ENCODE measurements around the gene SSH2.
"Not testable (repeated sequence)": the region's sequence is repeated elsewhere in the genome, so short reads cannot be mapped to it uniquely, and the experiment has no call there.

The SSH2 gene

DNA sequence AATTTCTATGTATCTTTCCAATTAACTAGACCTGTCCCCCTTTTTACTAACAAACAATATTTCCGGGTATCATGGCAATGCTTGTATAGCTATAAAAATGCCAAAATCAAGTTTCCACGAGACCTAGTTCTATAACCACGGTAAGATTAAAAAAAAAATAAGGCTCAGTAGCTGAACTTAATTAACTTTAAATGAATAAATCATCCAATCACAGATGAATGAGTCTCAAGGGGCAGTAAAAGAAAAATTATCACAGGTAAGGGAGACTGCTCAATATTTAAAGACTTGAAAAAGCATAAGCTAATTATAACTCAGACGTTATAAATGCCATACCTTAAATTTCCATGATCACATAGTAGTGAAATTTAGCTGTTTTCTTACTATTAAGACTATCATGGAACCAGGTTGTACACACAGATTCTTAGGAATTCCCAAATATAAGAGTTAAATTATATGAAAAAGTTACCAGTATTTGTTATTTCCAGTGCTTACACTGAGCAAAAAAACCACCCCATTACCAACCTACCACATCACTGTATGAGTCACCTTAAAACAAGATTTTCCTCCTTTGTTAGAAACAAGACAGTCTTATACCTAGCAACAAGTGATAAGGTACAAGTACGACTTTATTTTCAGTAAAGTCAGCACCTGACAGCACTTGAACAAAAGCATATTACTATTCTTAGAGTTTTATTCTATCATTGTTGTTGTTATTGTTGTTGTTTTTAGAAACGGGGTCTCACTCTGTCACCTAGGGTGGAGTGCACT lies 20.6 kb downstream of the SSH2 start:
- no peak for DNase-seq (ENCODE audit: low spot score)
- TF ChIP-seq, protein P1, sequence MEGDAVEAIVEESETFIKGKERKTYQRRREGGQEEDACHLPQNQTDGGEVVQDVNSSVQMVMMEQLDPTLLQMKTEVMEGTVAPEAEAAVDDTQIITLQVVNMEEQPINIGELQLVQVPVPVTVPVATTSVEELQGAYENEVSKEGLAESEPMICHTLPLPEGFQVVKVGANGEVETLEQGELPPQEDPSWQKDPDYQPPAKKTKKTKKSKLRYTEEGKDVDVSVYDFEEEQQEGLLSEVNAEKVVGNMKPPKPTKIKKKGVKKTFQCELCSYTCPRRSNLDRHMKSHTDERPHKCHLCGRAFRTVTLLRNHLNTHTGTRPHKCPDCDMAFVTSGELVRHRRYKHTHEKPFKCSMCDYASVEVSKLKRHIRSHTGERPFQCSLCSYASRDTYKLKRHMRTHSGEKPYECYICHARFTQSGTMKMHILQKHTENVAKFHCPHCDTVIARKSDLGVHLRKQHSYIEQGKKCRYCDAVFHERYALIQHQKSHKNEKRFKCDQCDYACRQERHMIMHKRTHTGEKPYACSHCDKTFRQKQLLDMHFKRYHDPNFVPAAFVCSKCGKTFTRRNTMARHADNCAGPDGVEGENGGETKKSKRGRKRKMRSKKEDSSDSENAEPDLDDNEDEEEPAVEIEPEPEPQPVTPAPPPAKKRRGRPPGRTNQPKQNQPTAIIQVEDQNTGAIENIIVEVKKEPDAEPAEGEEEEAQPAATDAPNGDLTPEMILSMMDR (IDR thresholded peaks at IDR 0.05; ENCODE audit: extremely low read depth, missing control alignments): no peak

DNA sequence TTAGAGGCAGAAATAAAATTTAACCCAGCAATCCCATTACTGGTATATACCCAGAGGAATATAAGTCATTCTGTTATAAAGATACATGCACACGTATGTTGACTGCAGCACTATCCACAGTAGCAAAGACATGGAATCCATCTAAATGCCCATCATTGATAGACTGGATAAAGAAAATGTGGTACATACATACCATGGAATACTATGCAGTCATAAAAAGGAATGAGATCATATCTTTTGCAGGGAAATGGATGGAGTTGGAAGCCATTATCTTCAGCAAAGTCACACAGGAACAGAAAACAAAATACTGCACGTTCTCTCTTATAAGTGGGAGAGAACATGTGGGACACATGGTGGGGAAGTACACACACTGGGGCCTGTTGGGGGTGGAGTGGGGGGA lies 23.1 kb downstream of the SSH2 start:
- TF ChIP-seq, protein P1 (IDR thresholded peaks at IDR 0.05; ENCODE audit: extremely low read depth, missing control alignments): no peak
- no peak for DNase-seq (ENCODE audit: low spot score)

DNA sequence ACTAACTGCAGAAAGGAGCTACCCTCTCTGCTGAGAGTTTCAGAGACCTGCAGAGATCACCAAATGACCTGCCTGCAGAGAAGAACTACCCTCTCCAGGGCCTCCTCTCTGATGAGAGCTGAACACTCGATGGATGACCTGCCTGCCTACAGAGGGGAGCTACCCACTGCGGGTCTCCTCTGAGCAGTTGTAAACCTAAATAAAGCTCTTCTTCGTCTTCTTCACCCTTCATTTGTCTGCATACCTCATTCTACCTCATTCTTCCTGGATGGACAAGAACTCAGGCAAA lies 24.2 kb downstream of the SSH2 start:
- no peak for DNase-seq (ENCODE audit: low spot score)
- TF ChIP-seq, protein P1 (IDR thresholded peaks at IDR 0.05; ENCODE audit: extremely low read depth, missing control alignments): no peak

DNA sequence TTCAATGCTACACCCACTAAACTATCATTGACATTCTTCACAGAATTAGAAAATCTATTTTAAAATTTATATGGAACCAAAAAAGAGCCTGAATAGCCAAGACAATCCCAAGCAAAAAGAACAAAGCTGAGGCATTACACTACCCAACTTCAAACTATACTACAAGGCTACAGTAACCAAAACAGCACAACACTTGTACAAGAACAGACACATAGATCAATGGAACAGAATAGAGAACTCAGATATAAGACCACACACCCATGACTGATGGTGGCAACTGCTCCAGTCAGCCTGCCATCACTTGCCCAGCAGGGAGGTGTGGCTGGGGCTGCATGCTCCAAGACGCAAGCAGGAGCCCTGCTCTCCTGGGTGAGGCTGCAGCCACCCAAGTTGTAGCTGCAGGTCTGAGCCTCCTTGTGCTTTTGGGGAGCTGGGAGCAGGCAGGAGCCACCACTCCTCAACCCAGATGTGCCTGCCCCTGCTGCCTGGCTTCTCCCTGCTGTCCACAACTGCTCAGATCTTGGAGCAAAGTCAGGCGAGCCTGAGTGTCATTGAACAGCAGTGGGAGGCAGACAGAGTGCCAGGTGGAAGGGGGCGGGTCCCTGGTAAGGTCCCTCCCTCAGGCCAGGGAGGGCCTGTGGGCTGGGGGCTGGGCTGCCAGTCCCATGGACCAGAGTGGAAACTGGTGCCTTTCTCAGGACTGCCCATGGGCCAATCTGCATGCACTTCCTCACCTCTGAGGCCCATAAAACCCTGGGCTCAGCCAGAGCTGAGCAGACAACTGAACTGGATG lies 24.7 kb downstream of the SSH2 start:
- TF ChIP-seq, protein P1 (IDR thresholded peaks at IDR 0.05; ENCODE audit: extremely low read depth, missing control alignments): no peak
- DNase-seq (ENCODE audit: low spot score): no peak

DNA sequence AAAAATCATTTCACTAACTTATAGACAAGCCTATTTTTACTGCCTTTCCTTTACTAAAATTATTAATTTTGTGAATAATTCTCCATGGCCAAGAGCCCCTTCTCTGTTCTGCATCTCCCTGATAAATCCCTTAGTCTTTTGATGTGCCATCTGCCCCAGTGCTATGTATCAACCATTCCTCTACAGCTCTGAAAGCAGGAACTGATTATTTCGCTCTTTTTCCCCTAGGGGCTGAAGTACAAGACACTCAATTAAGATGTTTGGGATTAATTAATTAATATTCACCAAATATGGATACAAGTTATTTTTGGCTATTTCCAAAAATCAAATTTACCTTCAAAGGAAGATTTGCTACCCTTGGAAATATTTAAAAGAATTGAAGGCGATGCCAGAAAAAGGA lies 26.6 kb downstream of the SSH2 start:
- DNase-seq (ENCODE audit: low spot score): no peak
- TF ChIP-seq, protein P1 (IDR thresholded peaks at IDR 0.05; ENCODE audit: extremely low read depth, missing control alignments): no peak

DNA sequence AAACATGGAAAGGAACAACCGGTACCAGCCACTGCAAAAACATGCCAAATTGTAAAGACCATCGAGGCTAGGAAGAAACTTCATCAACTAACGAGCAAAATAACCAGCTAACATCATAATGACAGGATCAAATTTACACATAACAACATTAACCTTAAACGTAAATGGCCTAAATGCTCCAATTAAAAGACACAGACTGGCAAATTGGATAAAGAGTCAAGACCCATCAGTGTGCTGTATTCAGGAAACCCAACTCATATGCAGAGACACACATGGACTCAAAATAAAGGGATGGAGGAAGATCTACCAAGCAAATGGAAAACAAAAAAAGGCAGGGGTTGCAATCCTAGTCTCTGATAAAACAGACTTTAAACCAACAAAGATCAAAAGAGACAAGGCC lies 32.9 kb downstream of the SSH2 start:
- DNase-seq (ENCODE audit: low spot score): not testable (repeated sequence)

DNA sequence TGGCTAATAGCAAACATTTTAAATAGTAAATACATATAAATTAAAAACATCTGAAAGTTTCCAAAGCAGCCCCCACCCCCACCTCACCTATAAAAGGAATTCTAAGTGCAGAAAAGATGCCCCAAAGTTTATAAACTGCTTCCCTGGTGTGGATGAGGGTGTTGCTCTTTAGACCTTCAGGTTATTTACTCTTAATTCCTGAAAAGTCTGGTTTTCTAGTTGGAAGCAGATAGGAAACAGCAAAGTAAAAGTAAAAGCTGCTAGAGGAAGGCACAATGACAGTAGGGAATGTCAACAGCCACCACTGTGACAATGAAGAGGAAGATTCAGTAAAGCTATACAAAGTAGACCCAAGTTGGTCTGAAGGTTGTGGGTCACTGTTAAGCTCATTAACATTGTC lies 37.8 kb downstream of the SSH2 start:
- no peak for DNase-seq (ENCODE audit: low spot score)
- TF ChIP-seq, protein P1 (IDR thresholded peaks at IDR 0.05; ENCODE audit: extremely low read depth, missing control alignments): no peak

Measured in GM20000 (cell line).